ENCODE measurements around the gene TNRC18.

Gene TNRC18

GRCh38 chr7:5356751-5357119 is 66.9 kb downstream of the TNRC18 start:
- TF ChIP-seq CTCF (IDR thresholded peaks at IDR 0.05; ENCODE audit: low read length) (no peak), EZH2 (IDR thresholded peaks at IDR 0.05; ENCODE audit: borderline replicate concordance, low read length) (no peak)
- H3K4me3 ChIP-seq (ENCODE audit: low read depth, low read length, poor library complexity, severe bottlenecking), result no peak overlapping the region
- no peaks in the 10 kb centered on the region for H3F3A ChIP-seq (ENCODE audit: insufficient read depth, low read length)
- no peaks in the 10 kb centered on the region for H3K79me2 ChIP-seq (ENCODE audit: insufficient read depth, low read length)
- H3K9me2 ChIP-seq (ENCODE audit: low read depth, low read length), result no peaks in the 10 kb centered on the region
- no peak overlapping the region for H3K4me2 ChIP-seq (ENCODE audit: low read length)
- no peaks in the 10 kb centered on the region for H3K27me3 ChIP-seq (ENCODE audit: insufficient read depth, low read length)
- no peaks in the 10 kb centered on the region for H3K9me3 ChIP-seq (ENCODE audit: low read length)
- H2AFZ ChIP-seq (ENCODE audit: low read length), result no peak overlapping the region
- peaks cover 45% of the 10 kb centered on the region for H3K36me3 ChIP-seq (ENCODE audit: insufficient read depth, low read length)
- H3K9ac ChIP-seq (ENCODE audit: low read length), result no peak overlapping the region
- H4K20me1 ChIP-seq (ENCODE audit: insufficient read depth, low read length), result no peaks in the 10 kb centered on the region
- H3K27ac ChIP-seq (ENCODE audit: low read depth, low read length, poor library complexity, severe bottlenecking), result no peak overlapping the region
- peaks cover 26% of the 10 kb centered on the region for H3K4me1 ChIP-seq (ENCODE audit: insufficient read depth, low read length, severe bottlenecking)

- Histone ChIP-seq H3F3A (ENCODE audit: insufficient read depth, low read length) (no peaks in the 10 kb centered on the region), H3K9ac (ENCODE audit: low read length) (peak overlapping the region; percentile 53; the same call in 1 of the 2 replicates), H3K4me2 (ENCODE audit: low read length) (peak overlapping the region; percentile 68), H4K20me1 (ENCODE audit: insufficient read depth, low read length) (no peaks in the 10 kb centered on the region), H3K36me3 (ENCODE audit: insufficient read depth, low read length) (peaks cover 35% of the 10 kb centered on the region), H3K27me3 (ENCODE audit: insufficient read depth, low read length) (no peaks in the 10 kb centered on the region), H3K9me2 (ENCODE audit: low read depth, low read length) (no peaks in the 10 kb centered on the region), H3K9me3 (ENCODE audit: low read length) (no peaks in the 10 kb centered on the region), H2AFZ (ENCODE audit: low read length) (no peak overlapping the region), H3K4me3 (ENCODE audit: low read depth, low read length, poor library complexity, severe bottlenecking) (peak overlapping the region; percentile 50), H3K27ac (ENCODE audit: low read depth, low read length, poor library complexity, severe bottlenecking) (peak overlapping the region; percentile 86), H3K79me2 (ENCODE audit: insufficient read depth, low read length) (no peaks in the 10 kb centered on the region), H3K4me1 (ENCODE audit: insufficient read depth, low read length, severe bottlenecking) (peaks cover 26% of the 10 kb centered on the region)
- no peak for TF ChIP-seq CTCF (IDR thresholded peaks at IDR 0.05; ENCODE audit: low read length)
- no peak for TF ChIP-seq EZH2 (IDR thresholded peaks at IDR 0.05; ENCODE audit: borderline replicate concordance, low read length)
Measured at GRCh38 chr7:5354460-5355232, 69.0 kb downstream of the TNRC18 start.

DNA sequence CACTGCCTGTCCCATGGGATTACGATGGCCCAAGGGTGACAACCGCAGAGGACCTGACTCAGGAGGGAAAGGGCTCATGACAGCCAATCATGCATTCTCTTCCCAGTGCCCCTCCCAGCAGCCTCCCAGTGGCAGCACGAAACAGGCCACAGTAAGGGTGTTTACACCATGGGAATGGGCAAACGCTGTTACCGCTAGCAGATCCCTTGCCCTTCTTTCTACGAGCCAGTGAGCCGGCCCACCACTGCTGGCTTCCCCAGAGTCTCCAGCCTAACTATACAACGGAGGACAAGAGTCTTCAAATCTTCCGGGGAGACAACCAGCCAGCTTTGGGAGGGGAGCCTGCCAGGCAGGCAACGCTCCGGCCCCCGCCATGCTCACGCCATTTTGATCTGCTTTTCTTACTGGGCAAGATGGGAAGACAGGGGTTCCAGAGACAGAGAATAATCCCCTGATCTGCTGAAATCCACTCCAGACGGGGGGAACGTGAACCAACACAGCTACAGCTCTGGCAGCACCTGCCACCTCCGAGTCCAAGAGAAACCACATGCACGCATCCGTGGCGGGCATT is 71.1 kb downstream of the TNRC18 start:
- H3K4me3 ChIP-seq (ENCODE audit: low read depth, low read length, poor library complexity, severe bottlenecking), result no peak overlapping the region
- no peaks in the 10 kb centered on the region for H4K20me1 ChIP-seq (ENCODE audit: insufficient read depth, low read length)
- peaks cover 26% of the 10 kb centered on the region for H3K4me1 ChIP-seq (ENCODE audit: insufficient read depth, low read length, severe bottlenecking)
- H3F3A ChIP-seq (ENCODE audit: insufficient read depth, low read length), result no peaks in the 10 kb centered on the region
- no peaks in the 10 kb centered on the region for H3K9me3 ChIP-seq (ENCODE audit: low read length)
- peaks cover 23% of the 10 kb centered on the region for H3K36me3 ChIP-seq (ENCODE audit: insufficient read depth, low read length)
- H3K27ac ChIP-seq (ENCODE audit: low read depth, low read length, poor library complexity, severe bottlenecking), result no peak overlapping the region
- H3K9ac ChIP-seq (ENCODE audit: low read length), result no peak overlapping the region
- H3K9me2 ChIP-seq (ENCODE audit: low read depth, low read length), result no peaks in the 10 kb centered on the region
- no peak overlapping the region for H2AFZ ChIP-seq (ENCODE audit: low read length)
- H3K79me2 ChIP-seq (ENCODE audit: insufficient read depth, low read length), result no peaks in the 10 kb centered on the region
- no peak overlapping the region for H3K4me2 ChIP-seq (ENCODE audit: low read length)
- no peak for TF ChIP-seq CTCF (IDR thresholded peaks at IDR 0.05; ENCODE audit: low read length)
- TF ChIP-seq EZH2 (IDR thresholded peaks at IDR 0.05; ENCODE audit: borderline replicate concordance, low read length), result no peak
- no peaks in the 10 kb centered on the region for H3K27me3 ChIP-seq (ENCODE audit: insufficient read depth, low read length)
